DMS 273 (cell line): ENCODE measurements around the gene CARD14.
A peak's percentile ranks its signal among the peaks of the same experiment; 100 is the strongest.

Source experiments
- DNase-seq: peaks from one replicate; lab custom pipeline; 2025; ENCODE audit not compliant: unreplicated experiment; lab: John Stamatoyannopoulos, UW

The CARD14 gene

GRCh38 chr17:80209765-80210164 is 39.9 kb downstream of the CARD14 start:
- DNase-seq: no peak

GRCh38 chr17:80210348-80211108 is 40.7 kb downstream of the CARD14 start:
- no peak for DNase-seq

GRCh38 chr17:80212109-80212508 is 42.3 kb downstream of the CARD14 start:
- no peak for DNase-seq

GRCh38 chr17:80212511-80212910 is 42.7 kb downstream of the CARD14 start:
- DNase-seq: no peak

DNA sequence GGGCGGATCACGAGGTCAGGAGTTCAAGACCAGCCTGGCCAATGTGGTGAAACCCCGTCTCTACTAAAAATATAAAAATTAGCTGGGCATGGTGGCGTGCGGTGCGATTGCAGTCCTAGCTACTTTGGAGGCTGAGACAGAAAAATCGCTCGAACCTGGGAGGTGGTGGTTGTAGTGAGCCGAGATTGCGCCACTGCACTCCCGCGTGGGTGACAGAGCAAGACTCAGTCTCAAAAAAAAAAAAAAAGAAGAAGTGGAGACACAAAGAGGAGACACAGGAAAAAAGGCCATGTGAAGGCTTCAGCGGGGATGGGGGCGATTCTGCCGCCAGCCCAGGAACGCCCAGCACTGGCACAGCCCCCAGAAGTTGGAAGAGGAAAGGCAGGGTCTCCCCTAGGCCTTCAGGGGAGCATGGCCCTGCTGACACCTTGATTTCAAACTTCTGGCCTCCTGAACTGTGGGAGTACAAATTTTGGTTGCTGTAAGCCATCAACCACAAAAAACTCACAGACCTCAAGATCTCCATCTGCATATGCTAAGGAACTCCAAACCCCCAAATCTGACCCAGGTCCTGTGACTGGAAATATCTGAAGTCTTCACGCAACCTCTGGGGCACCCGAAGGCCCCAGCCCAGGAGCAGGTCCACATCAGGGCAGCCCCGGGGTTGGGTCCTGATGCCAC is 43.3 kb downstream of the CARD14 start:
- no peak for DNase-seq

DNA sequence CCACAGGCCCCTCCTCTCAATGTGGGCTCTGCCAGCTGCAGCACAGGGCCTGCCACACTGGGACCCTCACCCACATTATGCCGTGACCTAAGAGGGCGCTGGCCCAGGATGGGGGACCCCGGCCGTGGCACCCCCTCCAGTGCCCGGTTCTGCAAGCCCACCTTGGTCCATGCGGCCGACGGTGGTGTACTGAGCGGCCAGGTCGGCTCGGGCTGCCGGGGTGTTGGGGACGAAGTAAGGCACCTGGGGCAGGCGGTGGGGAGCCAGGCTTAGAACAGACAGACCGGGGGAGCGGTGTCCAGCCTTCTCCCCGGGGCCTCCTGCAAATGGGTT is 43.8 kb downstream of the CARD14 start:
- DNase-seq: no peak

DNA sequence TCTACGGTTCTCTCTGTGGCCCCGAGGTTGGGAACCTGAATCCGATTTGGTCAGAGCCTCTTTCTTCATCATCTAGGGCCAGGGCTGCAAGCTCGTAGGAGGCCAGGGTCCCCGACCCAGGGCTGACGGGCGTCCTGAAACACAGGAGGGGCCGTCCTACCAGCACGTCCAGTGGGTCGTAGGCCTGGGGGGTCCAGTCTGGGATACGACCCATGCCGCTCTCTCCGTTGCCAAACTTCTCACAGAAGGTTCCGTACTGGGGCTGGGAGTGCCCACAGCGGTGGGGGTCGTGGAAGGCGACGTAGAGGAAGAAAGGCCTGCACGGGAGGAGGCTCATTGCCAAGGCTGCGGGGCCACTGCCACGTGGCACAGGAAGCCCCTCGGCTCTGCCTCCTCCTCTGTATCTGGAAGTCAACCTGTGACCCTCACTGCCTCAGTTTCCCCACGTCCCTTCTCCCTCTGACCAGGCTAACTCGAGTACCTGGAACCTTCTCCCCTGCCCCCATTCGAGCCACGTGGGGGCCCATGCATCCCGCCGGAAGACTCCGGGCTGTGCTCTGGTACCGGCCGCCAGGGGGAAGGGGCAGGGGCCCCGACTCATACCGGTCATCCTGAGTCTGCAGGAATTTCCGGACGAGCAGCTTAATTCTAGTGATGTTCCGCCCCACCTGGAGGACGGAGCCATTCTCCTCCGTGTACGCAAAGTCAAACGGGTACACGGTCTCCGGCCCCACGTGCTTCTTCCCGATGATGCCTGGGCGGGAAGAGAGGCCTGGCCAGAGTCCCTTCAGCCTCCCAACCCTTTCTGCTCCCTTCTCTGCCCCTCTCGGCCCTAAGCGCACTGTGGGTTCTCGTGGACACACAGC is 44.4 kb downstream of the CARD14 start:
- DNase-seq: no peak

- no peak for DNase-seq
Observed at GRCh38 chr17:80214878-80215210, 45.0 kb downstream of the CARD14 start.

DNA sequence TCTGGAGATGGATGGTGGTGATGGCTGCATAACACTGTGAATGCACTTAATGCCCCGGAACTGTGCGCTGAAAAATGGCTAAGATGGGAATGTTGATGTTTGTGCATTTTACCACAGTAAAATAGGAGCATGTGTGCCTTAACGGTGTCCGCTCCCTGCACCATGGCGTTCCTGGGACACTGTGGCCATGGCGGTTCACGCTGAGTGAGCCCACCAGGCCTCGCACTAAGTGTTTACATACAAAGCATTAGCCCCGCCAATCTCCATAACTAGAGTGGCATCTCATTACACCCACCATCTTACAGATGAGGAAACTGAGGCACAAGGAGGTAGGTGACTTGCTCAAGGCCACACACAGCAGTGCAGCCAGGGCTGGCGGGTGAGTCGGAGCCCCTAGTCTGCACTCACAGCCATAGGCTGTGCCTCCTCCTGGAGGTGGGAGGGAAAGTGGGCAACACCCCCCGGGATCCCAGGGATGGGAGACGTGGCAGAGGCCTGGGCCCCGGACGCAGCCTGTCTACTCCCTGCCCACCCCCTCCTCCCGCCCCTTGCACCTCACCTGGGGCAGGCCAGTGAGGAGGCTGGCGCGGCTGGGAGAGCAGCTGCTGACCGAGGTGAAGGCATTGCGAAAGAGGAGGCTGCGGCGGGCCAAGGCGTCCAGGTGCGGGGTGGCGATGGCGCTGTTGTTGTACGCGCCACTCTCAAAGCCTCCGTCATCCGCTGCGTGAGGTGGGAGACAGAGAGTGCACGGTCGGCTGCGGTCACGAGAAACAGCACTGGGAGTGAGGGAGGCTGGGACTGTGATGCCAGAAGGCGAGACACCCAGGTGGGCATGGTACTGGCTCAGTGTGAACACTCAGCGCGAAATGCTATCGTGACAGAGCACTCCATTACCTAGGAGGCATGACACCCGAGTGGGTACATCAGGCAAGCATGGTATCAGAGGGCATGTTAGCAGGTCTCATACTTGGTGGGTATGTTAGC is 46.9 kb downstream of the CARD14 start:
- DNase-seq: no peak

- no peak for DNase-seq
Observed at GRCh38 chr17:80217703-80218362, 48.0 kb downstream of the CARD14 start.

GRCh38 chr17:80218391-80218790 is 48.6 kb downstream of the CARD14 start:
- no peak for DNase-seq

- peak; percentile 68 for DNase-seq
Observed at GRCh38 chr17:80219013-80219762, 49.4 kb downstream of the CARD14 start.

GRCh38 chr17:80219763-80220053 is 49.9 kb downstream of the CARD14 start:
- no peak for DNase-seq

- peak; percentile 85 for DNase-seq
Observed at GRCh38 chr17:80220054-80220735, 50.4 kb downstream of the CARD14 start, which contains the start of the genes SGSH and SLC26A11. Gene SGSH, minus strand, starts transcription at chr17:80220333. Its CDS starts 20 bp downstream, at chr17:80220313. Gene SLC26A11, plus strand, starts transcription at chr17:80220427. Its CDS starts 1,134 bp downstream, at chr17:80221561.

DNA sequence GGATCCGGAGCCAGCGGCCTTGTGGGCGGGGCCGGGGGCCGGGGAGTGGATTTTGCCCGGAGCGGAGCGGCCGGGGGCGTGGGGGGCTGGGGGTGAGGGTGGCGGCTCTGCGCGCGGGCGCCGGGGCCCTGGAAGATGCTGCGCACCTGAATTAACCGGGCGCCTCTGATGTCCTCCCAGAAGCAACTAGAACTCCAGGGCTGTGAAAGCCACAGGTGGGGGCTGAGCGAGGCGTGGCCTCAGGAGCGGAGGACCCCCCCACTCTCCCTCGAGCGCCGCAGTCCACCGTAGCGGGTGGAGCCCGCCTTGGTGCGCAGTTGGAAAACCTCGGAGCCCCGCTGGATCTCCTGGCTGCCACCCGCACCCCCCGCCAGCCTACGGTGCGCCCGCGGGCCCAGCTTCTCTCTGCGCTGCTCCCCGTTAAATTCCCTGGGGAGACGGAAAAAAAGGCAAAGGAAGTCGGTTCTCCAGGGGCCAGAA is 50.9 kb downstream of the CARD14 start:
- peak; percentile 35 for DNase-seq

GRCh38 chr17:80221351-80222105 is 51.7 kb downstream of the CARD14 start:
- DNase-seq: no peak

GRCh38 chr17:80222376-80223141 is 52.7 kb downstream of the CARD14 start:
- DNase-seq: no peak
